Neural progenitor cell (in vitro differentiated cells): ENCODE data around the gene ARHGAP20.

Experiments used
- CTCF ChIP-seq: fragments of 200-600 bp; sonication (generic); IDR thresholded peaks from 2 replicates; pipeline ENCODE4 v1.5.1; 2017; ENCODE audit warnings: antibody characterized with exemption, mild to moderate bottlenecking
- EZH2 ChIP-seq: fragments of 200-600 bp; sonication (generic); IDR thresholded peaks from 2 replicates; pipeline ENCODE4 v1.6.1; 2017; ENCODE audit warnings: antibody characterized with exemption, mild to moderate bottlenecking, moderate library complexity

- TF ChIP-seq CTCF, result no peak
- TF ChIP-seq EZH2, result no peak
Measured at GRCh38 chr11:110737593-110737992, 25.4 kb upstream of the ARHGAP20 start.
